CD4-positive, alpha-beta T cell treated with Interleukin-12 subunit alpha and Interleukin-12 subunit beta, for 1 hour (primary cell): ENCODE data around the gene STK4.

Experiments
- DNase-seq: peaks from one replicate; pipeline ENCODE4 v3.0.0-alpha.2; 2020

The STK4 gene

GRCh38 chr20:45115829-45116228 lies 149.5 kb downstream of the STK4 start:
- DNase-seq: no peak

- DNase-seq: no peak
Observed at GRCh38 chr20:45117581-45117980, 151.3 kb downstream of the STK4 start.

GRCh38 chr20:45118028-45118427 lies 151.7 kb downstream of the STK4 start:
- DNase-seq: no peak

- DNase-seq: no peak
Observed at GRCh38 chr20:45119556-45120266, 153.4 kb downstream of the STK4 start.

GRCh38 chr20:45121388-45121787 lies 155.1 kb downstream of the STK4 start:
- no peak for DNase-seq

GRCh38 chr20:45124365-45124764 lies 158.1 kb downstream of the STK4 start, which contains the start of gene WFDC12:
Gene WFDC12 (minus strand): TSS chr20:45124465. CDS start chr20:45124447, 18 bp downstream.
- no peak for DNase-seq

- no peak for DNase-seq
Observed at GRCh38 chr20:45128099-45128498, 161.8 kb downstream of the STK4 start.
